ENCODE results near the gene TSC1.

GRCh38 chr9:132944294-132945185 lies at the start of gene TSC1:
- TF ChIP-seq, protein P1, sequence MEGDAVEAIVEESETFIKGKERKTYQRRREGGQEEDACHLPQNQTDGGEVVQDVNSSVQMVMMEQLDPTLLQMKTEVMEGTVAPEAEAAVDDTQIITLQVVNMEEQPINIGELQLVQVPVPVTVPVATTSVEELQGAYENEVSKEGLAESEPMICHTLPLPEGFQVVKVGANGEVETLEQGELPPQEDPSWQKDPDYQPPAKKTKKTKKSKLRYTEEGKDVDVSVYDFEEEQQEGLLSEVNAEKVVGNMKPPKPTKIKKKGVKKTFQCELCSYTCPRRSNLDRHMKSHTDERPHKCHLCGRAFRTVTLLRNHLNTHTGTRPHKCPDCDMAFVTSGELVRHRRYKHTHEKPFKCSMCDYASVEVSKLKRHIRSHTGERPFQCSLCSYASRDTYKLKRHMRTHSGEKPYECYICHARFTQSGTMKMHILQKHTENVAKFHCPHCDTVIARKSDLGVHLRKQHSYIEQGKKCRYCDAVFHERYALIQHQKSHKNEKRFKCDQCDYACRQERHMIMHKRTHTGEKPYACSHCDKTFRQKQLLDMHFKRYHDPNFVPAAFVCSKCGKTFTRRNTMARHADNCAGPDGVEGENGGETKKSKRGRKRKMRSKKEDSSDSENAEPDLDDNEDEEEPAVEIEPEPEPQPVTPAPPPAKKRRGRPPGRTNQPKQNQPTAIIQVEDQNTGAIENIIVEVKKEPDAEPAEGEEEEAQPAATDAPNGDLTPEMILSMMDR (conservative IDR thresholded peaks at IDR 0.05; ENCODE audit: low read depth, low read length), result no peak
- no peak for TF ChIP-seq EZH2 (IDR thresholded peaks at IDR 0.05; ENCODE audit: borderline replicate concordance, low read depth, low read length, poor library complexity, severe bottlenecking)

Data from A673 (cell line).